HG02973 (cell line): ENCODE results near the gene ASB1.

Source experiments
- ATAC-seq: cut with Tn5 transposase; IDR thresholded peaks from one replicate; pipeline ENCODE4 v1.9.1; 2021; ENCODE audit warnings: moderate library complexity; ENCODE audit not compliant: unreplicated experiment

ASB1 gene

GRCh38 chr2:238489896-238490295 is 63.2 kb downstream of the ASB1 start:
- ATAC-seq: no peak

- ATAC-seq: no peak
These were observed 66.1 kb downstream of the ASB1 start for GRCh38 chr2:238492840-238493239.

- ATAC-seq: no peak
These were observed 66.7 kb downstream of the ASB1 start for GRCh38 chr2:238493411-238493810.

- ATAC-seq: peak; percentile 56
These were observed 67.3 kb downstream of the ASB1 start for GRCh38 chr2:238493880-238494572.

- no peak for ATAC-seq
These were observed 67.8 kb downstream of the ASB1 start for GRCh38 chr2:238494573-238494961.

- ATAC-seq: no peak
These were observed 68.7 kb downstream of the ASB1 start for GRCh38 chr2:238495422-238495821.

- ATAC-seq: no peak
These were observed 70.3 kb downstream of the ASB1 start for GRCh38 chr2:238496756-238497609.

- no peak for ATAC-seq
These were observed 70.9 kb downstream of the ASB1 start for GRCh38 chr2:238497610-238498005.

GRCh38 chr2:238498188-238498587 is 71.5 kb downstream of the ASB1 start:
- no peak for ATAC-seq

- ATAC-seq: no peak
These were observed 72.1 kb downstream of the ASB1 start for GRCh38 chr2:238498691-238499295.

- ATAC-seq: no peak
These were observed 73.2 kb downstream of the ASB1 start for GRCh38 chr2:238499731-238500580.

GRCh38 chr2:238501311-238501710 is 74.6 kb downstream of the ASB1 start:
- ATAC-seq: no peak
